Measurements from ENCODE around the gene KRT3.

The KRT3 gene

DNA sequence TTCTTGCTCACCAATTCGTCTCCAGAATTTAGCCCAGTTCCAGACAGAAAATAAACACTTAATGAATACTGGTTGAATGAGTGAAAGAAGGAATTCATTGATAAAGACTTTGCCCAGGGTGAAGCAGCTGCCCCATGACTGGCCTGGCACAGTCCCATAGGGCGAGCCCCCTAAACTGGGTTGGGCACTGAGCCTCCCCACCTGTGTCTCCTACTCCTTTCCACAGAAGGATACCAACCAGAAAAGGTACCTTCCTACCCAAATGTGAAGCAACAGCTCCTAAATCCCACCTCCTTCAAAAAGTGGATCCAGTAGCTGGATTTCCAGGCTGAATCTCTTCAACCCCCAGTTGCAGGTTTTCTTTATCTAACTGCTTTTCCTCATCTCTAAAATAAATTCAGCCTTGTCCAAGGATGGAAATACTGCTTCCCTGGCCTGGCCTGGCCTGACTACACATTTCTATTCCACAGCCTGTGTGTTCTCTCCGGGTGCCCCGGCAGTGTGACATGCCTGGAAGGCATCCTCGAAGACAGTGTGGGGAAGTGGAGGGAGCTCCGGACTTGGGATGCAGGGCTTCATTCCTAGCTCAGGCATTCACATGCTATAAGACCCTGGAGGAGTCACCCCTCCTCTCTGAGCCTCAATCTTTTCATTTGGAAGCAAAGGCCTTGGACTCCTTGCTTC is 7.6 kb downstream of the KRT3 start:
- no peaks in the 10 kb centered on the region for H3K4me1 ChIP-seq (ENCODE audit: control insufficient read depth in 1 of 2, insufficient read depth in 1 of 2, low read depth in 1 of 2, low read length in 1 of 2)
- no peak overlapping the region for H3K27ac ChIP-seq
- no peak overlapping the region for H3K4me3 ChIP-seq (ENCODE audit: low read depth in 1 of 2, low read length in 1 of 2)
- H3K36me3 ChIP-seq = no peaks in the 10 kb centered on the region
- TF ChIP-seq, protein P1, sequence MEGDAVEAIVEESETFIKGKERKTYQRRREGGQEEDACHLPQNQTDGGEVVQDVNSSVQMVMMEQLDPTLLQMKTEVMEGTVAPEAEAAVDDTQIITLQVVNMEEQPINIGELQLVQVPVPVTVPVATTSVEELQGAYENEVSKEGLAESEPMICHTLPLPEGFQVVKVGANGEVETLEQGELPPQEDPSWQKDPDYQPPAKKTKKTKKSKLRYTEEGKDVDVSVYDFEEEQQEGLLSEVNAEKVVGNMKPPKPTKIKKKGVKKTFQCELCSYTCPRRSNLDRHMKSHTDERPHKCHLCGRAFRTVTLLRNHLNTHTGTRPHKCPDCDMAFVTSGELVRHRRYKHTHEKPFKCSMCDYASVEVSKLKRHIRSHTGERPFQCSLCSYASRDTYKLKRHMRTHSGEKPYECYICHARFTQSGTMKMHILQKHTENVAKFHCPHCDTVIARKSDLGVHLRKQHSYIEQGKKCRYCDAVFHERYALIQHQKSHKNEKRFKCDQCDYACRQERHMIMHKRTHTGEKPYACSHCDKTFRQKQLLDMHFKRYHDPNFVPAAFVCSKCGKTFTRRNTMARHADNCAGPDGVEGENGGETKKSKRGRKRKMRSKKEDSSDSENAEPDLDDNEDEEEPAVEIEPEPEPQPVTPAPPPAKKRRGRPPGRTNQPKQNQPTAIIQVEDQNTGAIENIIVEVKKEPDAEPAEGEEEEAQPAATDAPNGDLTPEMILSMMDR (IDR thresholded peaks at IDR 0.05) = no peak
- H3K9me3 ChIP-seq = no peaks in the 10 kb centered on the region
- peaks cover 68% of the 10 kb centered on the region for H3K27me3 ChIP-seq

DNA sequence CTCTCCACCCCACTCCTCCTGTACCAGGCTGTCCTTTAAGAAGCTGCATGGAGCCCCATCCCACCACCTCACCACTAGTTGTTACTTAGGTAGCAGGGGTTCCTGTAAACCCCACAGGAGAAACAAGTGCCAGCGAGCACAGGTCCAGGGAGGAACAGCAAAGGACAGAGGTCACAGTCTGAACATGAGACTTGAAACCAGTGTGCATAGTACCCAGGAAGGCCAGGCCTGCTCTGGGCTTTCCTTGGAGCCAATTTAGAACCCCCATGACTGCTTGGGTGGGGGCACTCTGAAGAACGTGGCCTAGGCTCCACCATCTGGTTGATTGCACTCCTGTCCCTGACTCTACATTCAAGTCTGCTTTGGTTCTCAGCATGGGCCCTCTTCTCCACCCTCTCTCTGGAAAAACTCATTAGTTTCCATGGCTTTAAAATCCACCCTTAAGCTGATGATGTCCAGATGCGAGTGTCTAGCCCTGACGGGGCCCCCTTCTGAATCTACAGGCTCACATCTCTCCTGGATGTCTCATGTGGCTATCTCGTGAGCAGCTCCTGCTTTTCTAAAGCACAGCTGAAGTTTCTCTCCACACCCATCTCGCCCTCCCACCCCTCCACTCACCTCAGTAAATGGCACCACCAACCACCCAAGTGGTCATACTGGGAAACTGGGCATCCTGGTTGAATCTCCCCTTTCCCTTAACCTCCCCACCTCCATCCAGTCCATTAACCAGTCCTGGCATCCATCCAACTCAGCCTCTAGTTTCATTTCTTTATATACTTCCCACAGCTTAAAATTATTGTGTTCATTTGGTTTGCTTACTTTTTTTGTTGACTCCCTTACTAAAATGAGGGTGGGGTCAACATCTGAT is 8.4 kb downstream of the KRT3 start:
- no peaks in the 10 kb centered on the region for H3K4me1 ChIP-seq (ENCODE audit: control insufficient read depth in 1 of 2, insufficient read depth in 1 of 2, low read depth in 1 of 2, low read length in 1 of 2)
- H3K36me3 ChIP-seq = no peaks in the 10 kb centered on the region
- TF ChIP-seq, protein P1 (IDR thresholded peaks at IDR 0.05) = no peak
- peaks cover 68% of the 10 kb centered on the region for H3K27me3 ChIP-seq
- H3K9me3 ChIP-seq = no peaks in the 10 kb centered on the region
- no peak overlapping the region for H3K27ac ChIP-seq
- no peak overlapping the region for H3K4me3 ChIP-seq (ENCODE audit: low read depth in 1 of 2, low read length in 1 of 2)

DNA sequence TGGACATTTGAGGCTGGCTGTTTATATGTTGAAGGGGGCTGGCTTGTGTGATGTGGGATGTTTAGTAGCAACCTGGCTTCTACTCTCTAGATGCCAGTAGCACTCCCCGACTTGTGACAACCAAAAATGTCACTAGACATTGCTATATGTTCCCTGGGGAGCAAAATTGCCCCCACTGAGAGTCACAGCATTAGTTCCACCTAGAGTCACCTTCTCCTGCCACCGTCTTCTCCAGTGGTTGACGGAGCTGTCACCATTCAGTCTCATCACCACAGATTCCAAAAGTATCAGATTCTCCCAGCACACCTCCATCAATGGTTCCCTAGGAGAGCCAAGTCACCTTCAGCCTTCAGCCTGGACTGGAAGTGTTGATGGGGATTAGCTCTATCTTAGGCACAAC is 11.0 kb downstream of the KRT3 start:
- H3K36me3 ChIP-seq = no peaks in the 10 kb centered on the region
- H3K27ac ChIP-seq = no peak overlapping the region
- peaks cover 69% of the 10 kb centered on the region for H3K27me3 ChIP-seq
- H3K9me3 ChIP-seq = no peaks in the 10 kb centered on the region
- H3K4me1 ChIP-seq (ENCODE audit: control insufficient read depth in 1 of 2, insufficient read depth in 1 of 2, low read depth in 1 of 2, low read length in 1 of 2) = no peaks in the 10 kb centered on the region
- H3K4me3 ChIP-seq (ENCODE audit: low read depth in 1 of 2, low read length in 1 of 2) = no peak overlapping the region
- TF ChIP-seq, protein P1 (IDR thresholded peaks at IDR 0.05) = no peak

DNA sequence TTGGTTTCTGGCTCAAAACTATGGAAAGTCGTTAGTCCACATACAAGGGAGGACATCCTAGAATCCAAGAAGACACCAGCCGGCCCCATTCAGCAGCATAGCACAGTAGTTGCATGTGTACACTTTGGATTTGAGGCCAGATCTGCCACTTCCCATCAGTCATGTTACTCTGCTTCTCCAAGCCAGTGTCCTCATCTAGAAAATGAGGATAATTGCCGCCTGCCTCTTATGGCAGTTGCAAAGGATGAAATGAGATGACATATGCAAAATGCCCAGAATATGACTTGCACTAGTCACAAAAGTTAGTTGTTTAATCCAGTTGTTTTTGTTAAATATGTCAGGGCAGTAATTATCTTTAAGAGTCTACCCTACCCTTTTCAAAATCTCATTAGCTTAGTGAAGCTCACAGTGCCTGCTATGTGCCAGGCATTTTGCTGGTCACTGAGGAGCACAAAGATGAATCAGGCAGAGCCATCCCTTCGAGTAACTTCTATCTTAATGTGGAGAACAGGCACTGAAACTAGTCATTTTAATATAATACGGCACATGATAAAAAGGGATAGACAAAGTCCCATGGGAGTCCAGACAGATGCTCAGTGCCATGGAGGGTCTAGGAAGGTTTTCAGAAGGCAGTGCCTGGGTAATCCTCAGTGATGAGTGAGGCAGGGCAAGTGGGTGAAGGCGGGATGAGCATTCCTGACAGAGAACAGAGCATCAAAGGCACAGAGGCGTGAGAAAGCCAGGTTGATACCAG is 12.2 kb downstream of the KRT3 start:
- no peak overlapping the region for H3K27ac ChIP-seq
- H3K36me3 ChIP-seq = no peaks in the 10 kb centered on the region
- TF ChIP-seq, protein P1 (IDR thresholded peaks at IDR 0.05) = no peak
- no peak overlapping the region for H3K4me3 ChIP-seq (ENCODE audit: low read depth in 1 of 2, low read length in 1 of 2)
- no peaks in the 10 kb centered on the region for H3K9me3 ChIP-seq
- H3K27me3 ChIP-seq = peaks cover 60% of the 10 kb centered on the region
- H3K4me1 ChIP-seq (ENCODE audit: control insufficient read depth in 1 of 2, insufficient read depth in 1 of 2, low read depth in 1 of 2, low read length in 1 of 2) = no peaks in the 10 kb centered on the region

DNA sequence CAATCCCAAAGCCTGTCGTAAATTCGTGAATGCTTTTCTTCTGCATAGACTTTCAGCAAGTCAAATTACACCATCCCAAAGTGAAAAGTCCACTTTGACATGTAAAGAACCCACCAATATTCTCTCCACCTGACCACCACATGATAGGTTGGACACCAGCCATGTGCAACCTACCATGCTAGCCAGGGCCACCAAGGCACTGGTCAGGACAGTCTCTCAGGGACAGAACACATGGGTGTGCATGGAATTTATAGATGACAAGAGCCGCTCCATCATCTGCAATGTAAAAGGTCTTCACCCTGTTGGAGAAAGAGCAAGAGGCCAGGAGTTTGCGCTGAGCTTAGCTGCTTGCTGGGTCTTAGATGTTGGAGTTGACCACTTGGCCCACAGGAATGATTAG is 13.4 kb downstream of the KRT3 start:
- no peak overlapping the region for H3K27ac ChIP-seq
- H3K36me3 ChIP-seq = no peaks in the 10 kb centered on the region
- TF ChIP-seq, protein P1 (IDR thresholded peaks at IDR 0.05) = no peak
- no peak overlapping the region for H3K4me3 ChIP-seq (ENCODE audit: low read depth in 1 of 2, low read length in 1 of 2)
- H3K9me3 ChIP-seq = no peaks in the 10 kb centered on the region
- H3K27me3 ChIP-seq = peaks cover 49% of the 10 kb centered on the region
- H3K4me1 ChIP-seq (ENCODE audit: control insufficient read depth in 1 of 2, insufficient read depth in 1 of 2, low read depth in 1 of 2, low read length in 1 of 2) = no peaks in the 10 kb centered on the region
